ENCODE results near the gene PLB1.
A peak's percentile ranks its signal among the peaks of the same experiment; 100 is the strongest.

PLB1 gene

DNA sequence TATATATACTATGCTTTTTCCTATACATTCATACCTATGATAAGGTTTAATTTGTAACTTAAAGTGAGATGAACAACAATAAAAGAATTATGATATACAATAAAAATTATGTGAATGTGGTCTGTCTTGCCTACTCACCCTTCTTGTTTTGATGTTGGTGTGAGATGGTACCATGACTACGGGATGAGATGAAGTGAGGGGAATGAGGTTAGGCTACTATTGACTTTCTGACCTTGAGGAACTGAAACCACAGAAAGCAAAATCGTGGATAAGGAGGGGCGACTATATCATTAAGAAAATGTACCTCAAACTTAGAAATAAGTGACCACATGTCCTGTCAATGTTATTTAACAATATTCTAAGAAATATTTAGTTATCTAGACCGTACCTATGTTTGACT lies 151.8 kb downstream of the PLB1 start:
- Histone ChIP-seq H3K27me3 (no peaks in the 10 kb centered on the region), H3K9me3 (no peaks in the 10 kb centered on the region), H3K36me3 (no peaks in the 10 kb centered on the region), H3K27ac (peak overlapping the region; percentile 74 to 78), H3K4me1 (peaks cover 0 to 70% (median 44%) of the 10 kb centered on the region in 4 donors), H3K4me3 (no peak overlapping the region)
- no peak for DNase-seq
- TF ChIP-seq, protein P1, sequence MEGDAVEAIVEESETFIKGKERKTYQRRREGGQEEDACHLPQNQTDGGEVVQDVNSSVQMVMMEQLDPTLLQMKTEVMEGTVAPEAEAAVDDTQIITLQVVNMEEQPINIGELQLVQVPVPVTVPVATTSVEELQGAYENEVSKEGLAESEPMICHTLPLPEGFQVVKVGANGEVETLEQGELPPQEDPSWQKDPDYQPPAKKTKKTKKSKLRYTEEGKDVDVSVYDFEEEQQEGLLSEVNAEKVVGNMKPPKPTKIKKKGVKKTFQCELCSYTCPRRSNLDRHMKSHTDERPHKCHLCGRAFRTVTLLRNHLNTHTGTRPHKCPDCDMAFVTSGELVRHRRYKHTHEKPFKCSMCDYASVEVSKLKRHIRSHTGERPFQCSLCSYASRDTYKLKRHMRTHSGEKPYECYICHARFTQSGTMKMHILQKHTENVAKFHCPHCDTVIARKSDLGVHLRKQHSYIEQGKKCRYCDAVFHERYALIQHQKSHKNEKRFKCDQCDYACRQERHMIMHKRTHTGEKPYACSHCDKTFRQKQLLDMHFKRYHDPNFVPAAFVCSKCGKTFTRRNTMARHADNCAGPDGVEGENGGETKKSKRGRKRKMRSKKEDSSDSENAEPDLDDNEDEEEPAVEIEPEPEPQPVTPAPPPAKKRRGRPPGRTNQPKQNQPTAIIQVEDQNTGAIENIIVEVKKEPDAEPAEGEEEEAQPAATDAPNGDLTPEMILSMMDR (IDR thresholded peaks at IDR 0.05): no peak
- intact Hi-C loops (cut with DNase I; ENCODE audit: low total_unique reads): no loop called here

DNA sequence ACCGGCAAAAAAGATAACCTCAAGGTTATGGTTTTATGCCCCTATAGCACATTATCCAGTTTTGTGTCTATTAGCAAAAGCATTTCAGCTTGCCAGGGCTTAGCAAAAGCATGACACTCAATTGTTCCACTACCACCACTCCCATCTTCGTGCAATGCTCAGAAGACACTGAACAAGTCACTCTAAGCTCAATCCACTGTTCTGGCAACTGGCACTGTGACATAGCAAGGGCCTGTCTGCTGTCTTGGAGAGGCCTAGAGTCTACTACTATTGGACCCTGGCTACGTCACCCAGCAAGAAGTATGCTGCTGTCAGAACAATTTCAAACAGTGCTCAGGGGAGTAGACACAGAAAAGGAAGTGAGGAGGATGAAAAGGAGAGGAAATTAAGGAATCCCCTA lies 152.3 kb downstream of the PLB1 start:
- Histone ChIP-seq H3K4me1 (peaks cover 0 to 66% (median 41%) of the 10 kb centered on the region in 4 donors), H3K4me3 (no peak overlapping the region), H3K27me3 (no peaks in the 10 kb centered on the region), H3K36me3 (no peaks in the 10 kb centered on the region), H3K27ac (peak overlapping the region; percentile 74 to 78), H3K9me3 (no peaks in the 10 kb centered on the region)
- DNase-seq: peak; percentile 75 to 83
- intact Hi-C loops (cut with DNase I; ENCODE audit: low total_unique reads): no loop called here
- TF ChIP-seq, protein P1 (IDR thresholded peaks at IDR 0.05): no peak

DNA sequence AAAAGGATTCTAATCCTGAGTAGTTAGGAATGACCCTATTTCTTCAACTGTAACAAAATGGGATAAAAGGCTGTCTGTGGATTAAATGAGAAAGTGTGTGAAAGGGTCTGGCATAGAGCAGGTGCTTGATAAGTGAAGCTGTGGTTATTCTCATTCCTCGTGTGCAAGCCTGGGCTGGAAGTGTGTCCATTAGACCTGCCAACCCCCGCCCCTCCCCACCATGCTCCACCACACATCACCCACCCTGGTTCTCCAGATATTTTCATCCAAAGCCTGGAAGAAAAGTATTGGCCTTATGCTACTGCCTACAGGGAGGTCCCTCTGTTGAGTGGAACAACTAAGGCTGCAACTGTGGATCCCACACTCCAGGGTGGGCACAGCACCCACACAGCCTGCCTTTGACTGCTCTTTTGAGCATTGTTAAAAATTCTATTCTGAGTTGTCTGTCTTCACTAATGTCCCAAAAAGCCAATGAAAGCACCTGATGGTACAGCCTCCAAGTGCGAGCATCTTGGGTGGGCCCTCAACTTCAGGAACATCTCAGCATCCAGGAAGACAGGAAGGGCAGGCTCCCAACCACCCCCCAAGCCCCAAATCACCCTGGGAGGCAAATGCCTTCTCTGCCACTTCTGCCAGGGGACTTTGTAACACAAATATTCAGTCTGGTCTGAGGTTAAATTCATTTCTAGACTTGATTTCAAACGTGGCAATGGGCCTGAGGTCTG lies 153.0 kb downstream of the PLB1 start:
- Histone ChIP-seq H3K4me1 (peaks cover 0 to 59% (median 34%) of the 10 kb centered on the region in 4 donors), H3K9me3 (no peaks in the 10 kb centered on the region), H3K4me3 (no peak overlapping the region), H3K27me3 (no peaks in the 10 kb centered on the region), H3K36me3 (no peaks in the 10 kb centered on the region), H3K27ac (peak overlapping the region; percentile 74 to 78)
- no peak for DNase-seq
- intact Hi-C loops (cut with DNase I; ENCODE audit: low total_unique reads): no loop called here
- TF ChIP-seq, protein P1 (IDR thresholded peaks at IDR 0.05): no peak

DNA sequence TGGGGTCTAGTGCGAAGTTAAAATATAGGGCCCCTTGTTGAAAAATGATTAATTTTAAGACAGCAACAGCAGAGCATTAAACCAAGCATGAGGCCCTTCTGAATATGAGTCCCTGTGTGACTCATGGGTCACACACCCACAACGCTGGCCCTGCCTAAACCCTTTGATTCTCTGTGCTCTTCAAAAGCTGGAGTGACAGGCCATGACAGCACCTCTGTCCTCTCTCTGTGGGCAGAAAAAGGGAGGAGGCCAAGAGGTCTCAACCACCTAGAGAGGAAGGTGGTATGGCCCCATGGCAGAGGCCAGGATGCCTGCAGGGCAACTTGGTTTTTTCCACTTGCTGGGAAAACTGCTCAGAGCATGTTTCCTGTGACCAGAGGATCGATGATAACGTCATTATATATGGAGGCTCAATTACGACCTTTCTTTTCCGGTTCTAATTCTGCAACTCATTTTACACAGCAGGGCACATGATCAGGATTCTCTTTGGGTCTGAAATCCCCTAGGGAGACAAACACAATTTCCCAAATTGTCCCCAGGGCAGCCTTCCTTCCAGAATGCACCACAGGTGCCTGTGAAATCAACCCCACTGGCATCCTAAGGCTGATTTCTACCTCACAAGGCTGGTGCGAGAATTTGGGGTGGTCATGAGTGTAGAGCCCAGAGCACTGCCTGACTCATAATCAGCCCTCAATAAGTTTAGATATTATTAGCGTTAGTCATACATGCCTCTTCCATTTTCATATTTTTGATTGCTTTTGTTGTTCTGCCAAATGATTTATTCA lies 153.8 kb downstream of the PLB1 start:
- Histone ChIP-seq H3K36me3 (no peaks in the 10 kb centered on the region), H3K4me1 (peaks cover 0 to 59% (median 26%) of the 10 kb centered on the region in 4 donors), H3K27me3 (no peaks in the 10 kb centered on the region), H3K9me3 (no peaks in the 10 kb centered on the region), H3K27ac (peak overlapping the region; percentile 74 to 78), H3K4me3 (no peak overlapping the region)
- peak in 1 of 2 donors; percentile 57 for DNase-seq
- intact Hi-C loops (cut with DNase I; ENCODE audit: low total_unique reads): no loop called here
- TF ChIP-seq, protein P1 (IDR thresholded peaks at IDR 0.05): no peak

DNA sequence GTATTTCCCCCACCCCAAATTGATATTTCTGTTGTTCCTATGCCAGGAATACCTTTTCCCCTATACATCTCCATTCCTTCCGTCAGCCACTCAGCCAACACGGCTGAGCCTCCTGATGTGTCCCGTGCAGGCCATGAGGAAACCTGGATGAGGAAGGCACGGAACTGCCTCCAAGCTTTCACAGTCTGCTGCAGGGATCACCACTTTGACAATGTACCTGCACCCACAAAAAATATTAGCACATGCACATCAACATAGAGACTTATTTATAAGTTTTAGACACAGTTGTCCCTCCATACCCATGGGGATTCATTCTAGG lies 154.4 kb downstream of the PLB1 start:
- DNase-seq: peak in 1 of 2 donors; percentile 24
- peak overlapping the region; percentile 74 to 78 for H3K27ac ChIP-seq
- H3K4me3 ChIP-seq: no peak overlapping the region
- no peaks in the 10 kb centered on the region for H3K27me3 ChIP-seq
- intact Hi-C loops (cut with DNase I; ENCODE audit: low total_unique reads): no loop called here
- TF ChIP-seq, protein P1 (IDR thresholded peaks at IDR 0.05): no peak
- peaks cover 0 to 59% (median 20%) of the 10 kb centered on the region in 4 donors for H3K4me1 ChIP-seq
- no peaks in the 10 kb centered on the region for H3K9me3 ChIP-seq
- no peaks in the 10 kb centered on the region for H3K36me3 ChIP-seq

All from tibial artery (tissue), 4 donors.